ENCODE data around the gene RASA3. TPM values are rescaled to one million over a fixed set of nuclear protein-coding genes. Genes with fewer than 3 reads are reported as not detected.
"Not testable (repeated sequence)": the region's sequence is repeated elsewhere in the genome, so short reads cannot be mapped to it uniquely, and the experiment has no call there.

Gene RASA3
- total and polyA plus RNA-seq, 7 donors, result 4.2 to 22.4 (median 16.9) TPM

- H3K27ac ChIP-seq, result peak overlapping the region in 1 of 4 donors; percentile 5
- peak; percentile 65 for DNase-seq
Measured at GRCh38 chr13:114112231-114112825, 20.1 kb downstream of the RASA3 start.

GRCh38 chr13:114111577-114111976 is 20.8 kb downstream of the RASA3 start:
- peak; percentile 56 for DNase-seq
- intact Hi-C loops (cut with DNase I), result no loop called here
- H3K27ac ChIP-seq, result peak overlapping the region in 1 of 4 donors; percentile 5
- H3K36me3 ChIP-seq, result no peaks in the 10 kb centered on the region
- H3K27me3 ChIP-seq, result no peaks in the 10 kb centered on the region
- 72 to 76% methylated on average over 11 of the region's 11 CpGs for WGBS, 2 donors
- no peak overlapping the region for H3K4me3 ChIP-seq
- H3K4me1 ChIP-seq, result peaks cover 0 to 40% (median 29%) of the 10 kb centered on the region in 4 donors
- H3K9me3 ChIP-seq, result no peaks in the 10 kb centered on the region
- TF ChIP-seq POLR2A (IDR thresholded peaks at IDR 0.05) (no peak), CTCF (IDR thresholded peaks at IDR 0.05) (no peak), EP300 (IDR thresholded peaks at IDR 0.05) (no peak)

More at GRCh38 chr13:114112231-114112825, 20.1 kb downstream of the RASA3 start:
- peaks cover 0 to 33% (median 25%) of the 10 kb centered on the region in 4 donors for H3K4me1 ChIP-seq
- intact Hi-C loops (cut with DNase I), result no loop called here
- H3K36me3 ChIP-seq, result no peaks in the 10 kb centered on the region
- TF ChIP-seq EP300 (IDR thresholded peaks at IDR 0.05), result no peak
- no peak for TF ChIP-seq POLR2A (IDR thresholded peaks at IDR 0.05)
- no peak for TF ChIP-seq POLR2AphosphoS5 (IDR thresholded peaks at IDR 0.05)
- no peak for TF ChIP-seq CTCF (IDR thresholded peaks at IDR 0.05)
- 80 to 86% methylated on average over 25 of the region's 25 CpGs for WGBS, 2 donors
- no peaks in the 10 kb centered on the region for H3K9me3 ChIP-seq
- H3K27me3 ChIP-seq, result no peaks in the 10 kb centered on the region
- no peak overlapping the region for H3K4me3 ChIP-seq

- H3K36me3 ChIP-seq, result not testable (repeated sequence)
Measured at GRCh38 chr13:114110830-114111189, 21.6 kb downstream of the RASA3 start.

GRCh38 chr13:114110091-114110829 is 22.2 kb downstream of the RASA3 start:
- intact Hi-C loops (cut with DNase I), result no loop called here
- DNase-seq, result peak; percentile 70
- Histone ChIP-seq H3K27me3 (no peaks in the 10 kb centered on the region), H3K9me3 (no peaks in the 10 kb centered on the region), H3K36me3 (no peaks in the 10 kb centered on the region), H3K4me3 (no peak overlapping the region), H3K4me1 (peaks cover 0 to 52% (median 36%) of the 10 kb centered on the region in 4 donors), H3K27ac (peak overlapping the region; percentile 2 to 55 (median 30))
- TF ChIP-seq POLR2AphosphoS5 (IDR thresholded peaks at IDR 0.05), result no peak
- TF ChIP-seq CTCF (IDR thresholded peaks at IDR 0.05), result no peak
- TF ChIP-seq EP300 (IDR thresholded peaks at IDR 0.05), result no peak
- TF ChIP-seq POLR2A (IDR thresholded peaks at IDR 0.05), result no peak
- 53 to 74% methylated on average over 25 of the region's 25 CpGs for WGBS, 2 donors

More at GRCh38 chr13:114110830-114111189, 21.6 kb downstream of the RASA3 start:
- H3K27me3 ChIP-seq; H3K4me3 ChIP-seq; DNase-seq; intact Hi-C loops (cut with DNase I); H3K9me3 ChIP-seq: not testable (repeated sequence)
- H3K27ac ChIP-seq, result peak overlapping the region in 3 of 4 donors; percentile 2 to 55 (median 37)
- peaks cover 0 to 47% (median 33%) of the 10 kb centered on the region in 4 donors for H3K4me1 ChIP-seq
- 44 to 74% methylated on average over 18 of the region's 18 CpGs for WGBS, 2 donors

GRCh38 chr13:114109641-114110041 is 22.8 kb downstream of the RASA3 start:
- H3K27ac ChIP-seq, result peak overlapping the region; percentile 2 to 55 (median 30)
- H3K36me3 ChIP-seq, result no peaks in the 10 kb centered on the region
- no peaks in the 10 kb centered on the region for H3K27me3 ChIP-seq
- H3K4me1 ChIP-seq, result peaks cover 0 to 58% (median 39%) of the 10 kb centered on the region in 4 donors
- no peak overlapping the region for H3K4me3 ChIP-seq
- H3K9me3 ChIP-seq, result no peaks in the 10 kb centered on the region
- TF ChIP-seq CTCF (IDR thresholded peaks at IDR 0.05) (no peak), POLR2A (IDR thresholded peaks at IDR 0.05) (no peak), POLR2AphosphoS5 (IDR thresholded peaks at IDR 0.05) (no peak), EP300 (IDR thresholded peaks at IDR 0.05) (no peak)
- peak; percentile 85 for DNase-seq
- 68 to 82% methylated on average over 24 of the region's 24 CpGs for WGBS, 2 donors
- intact Hi-C loops (cut with DNase I), result no loop called here

All from sigmoid colon (tissue), 7 donors.